HG03108 (cell line): Measurements from ENCODE around the gene SLC7A5.
"Not testable (repeated sequence)": the region's sequence is repeated elsewhere in the genome, so short reads cannot be mapped to it uniquely, and the experiment has no call there.

Experiments used
- ATAC-seq: cut with Tn5 transposase; IDR thresholded peaks from one replicate; pipeline ENCODE4 v1.9.1; 2021; ENCODE audit warnings: moderate library complexity; ENCODE audit not compliant: unreplicated experiment

The SLC7A5 gene

DNA sequence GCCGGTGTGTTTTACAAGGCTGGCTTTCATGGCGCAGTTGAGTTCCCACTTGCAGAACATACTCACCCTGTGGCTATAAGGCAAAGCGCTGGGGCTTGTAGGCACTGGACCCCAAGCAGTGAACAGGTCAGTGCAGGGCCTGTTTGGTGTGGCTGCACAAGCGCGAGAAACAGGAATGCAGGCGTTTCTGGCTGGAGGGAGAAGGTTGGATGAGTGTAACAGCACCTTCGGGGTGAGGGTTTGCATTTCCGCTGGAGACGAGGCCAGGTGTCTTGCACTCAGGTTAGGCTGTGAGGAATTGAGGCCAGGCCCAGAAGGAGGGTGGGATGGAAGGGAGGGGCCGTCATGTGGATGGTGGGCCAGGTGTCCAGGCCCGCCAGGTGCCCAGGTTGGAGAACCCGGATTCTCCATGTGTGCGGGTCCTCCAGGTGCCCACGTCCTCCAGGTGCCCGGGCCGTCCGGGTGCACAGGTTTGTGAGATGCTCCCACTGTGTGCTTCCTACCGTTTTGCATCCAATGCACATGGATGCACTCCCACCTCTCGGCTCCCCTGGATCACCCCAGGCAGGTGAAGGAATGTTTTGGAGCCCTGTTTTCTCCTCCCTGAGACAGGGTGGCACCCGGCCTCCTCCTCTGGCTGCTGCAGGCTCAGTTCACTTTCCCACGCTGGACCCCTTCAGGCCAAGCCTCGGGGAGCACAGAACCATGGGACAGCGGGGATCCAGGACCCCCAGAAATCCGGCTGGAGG lies 46.0 kb downstream of the SLC7A5 start:
- ATAC-seq = no peak

DNA sequence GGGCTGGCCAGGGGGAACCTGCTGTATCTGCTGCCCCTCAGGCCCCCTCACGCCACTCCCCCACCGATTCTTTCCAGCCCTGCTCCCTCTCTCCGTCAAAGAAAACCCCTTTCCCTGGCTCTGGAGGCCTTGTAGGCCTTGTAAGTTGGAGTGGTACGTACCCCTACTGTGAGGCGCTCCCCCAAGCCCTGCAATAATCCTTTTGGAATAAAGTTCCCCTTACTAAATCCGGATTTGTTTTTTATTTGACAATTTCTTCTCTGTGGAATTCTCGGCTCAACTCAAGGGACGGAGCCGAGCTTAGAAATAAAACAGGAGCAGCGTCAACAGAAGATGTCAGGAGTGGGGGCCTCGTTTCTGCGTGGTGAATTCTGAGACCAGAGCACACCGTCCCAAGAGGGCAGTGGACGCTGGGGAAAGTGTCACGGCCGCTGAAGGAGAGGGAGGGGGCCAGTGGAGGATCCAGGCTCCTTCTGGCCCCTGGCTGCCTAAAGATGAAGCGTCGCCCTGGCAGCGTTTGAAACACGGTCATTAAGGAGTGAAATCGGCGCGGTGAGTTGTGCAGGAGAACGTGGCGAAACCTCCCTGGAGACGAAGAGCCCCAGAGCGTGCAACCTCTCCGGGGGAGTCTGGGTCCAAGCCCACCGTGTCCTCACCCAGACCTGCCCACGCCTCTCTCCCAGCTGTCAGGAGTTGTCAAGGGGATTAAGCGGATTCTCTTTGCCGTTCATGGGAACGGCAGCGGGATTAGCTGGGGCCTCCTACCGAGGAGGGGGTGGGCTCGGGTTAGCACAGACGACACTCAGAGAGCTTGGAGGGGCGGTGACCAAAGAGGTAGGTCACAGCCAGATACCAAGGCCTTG lies 47.0 kb downstream of the SLC7A5 start:
- ATAC-seq = no peak

DNA sequence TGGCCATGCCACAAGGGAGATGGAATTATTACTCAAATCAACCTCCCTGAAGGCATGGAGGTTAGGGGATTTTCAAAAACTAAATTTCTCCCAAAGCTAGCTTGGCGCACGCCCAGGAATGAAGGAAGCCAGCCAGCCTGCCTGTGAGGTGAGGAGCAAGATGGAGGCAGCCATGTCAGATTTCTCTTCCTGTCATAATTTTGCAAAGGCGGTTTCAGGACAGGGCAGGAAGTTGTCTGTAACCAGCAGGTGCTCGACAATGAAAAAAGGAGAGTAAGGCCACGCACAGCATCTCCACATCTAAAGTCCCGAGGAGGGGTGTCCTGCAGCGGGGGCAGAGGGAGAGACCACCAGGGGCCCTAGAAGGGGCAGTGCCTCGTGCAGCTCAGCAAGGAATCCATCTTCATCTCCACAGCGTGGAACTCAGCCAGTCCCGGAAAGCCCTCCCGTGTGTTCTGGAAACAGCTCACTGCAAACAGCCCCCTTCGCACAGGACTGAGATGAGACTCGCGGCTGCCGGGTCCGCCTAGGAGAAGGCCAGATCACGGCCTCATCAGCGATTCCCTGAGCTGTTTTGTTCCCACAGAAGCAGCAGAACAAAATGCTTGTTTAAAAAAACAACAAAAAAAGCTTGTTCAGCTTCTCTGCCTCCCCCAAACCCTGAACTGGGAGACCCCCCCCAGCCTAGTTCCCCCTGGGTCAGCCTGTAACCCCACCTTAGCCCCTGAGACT lies 47.8 kb downstream of the SLC7A5 start:
- no peak for ATAC-seq

DNA sequence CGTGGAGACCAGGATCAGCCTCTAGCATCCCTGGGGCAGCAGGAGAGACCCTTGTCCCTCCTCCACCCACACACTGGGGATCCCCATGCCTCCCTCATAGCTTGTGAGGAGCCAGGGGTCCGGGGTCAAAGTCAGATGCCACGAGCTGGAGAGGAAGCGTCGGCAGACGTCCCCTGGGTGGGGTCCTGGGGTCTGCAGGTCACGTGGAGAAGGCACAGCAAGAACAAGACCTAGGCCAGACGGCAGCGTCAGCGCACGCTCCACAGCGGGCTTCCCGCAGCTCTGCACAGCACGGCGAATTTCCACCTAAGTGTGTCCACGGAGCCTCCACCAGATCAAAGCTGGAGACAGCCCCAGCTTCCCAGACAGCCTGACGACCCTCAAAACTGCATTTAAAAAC lies 49.3 kb downstream of the SLC7A5 start:
- ATAC-seq = no peak

DNA sequence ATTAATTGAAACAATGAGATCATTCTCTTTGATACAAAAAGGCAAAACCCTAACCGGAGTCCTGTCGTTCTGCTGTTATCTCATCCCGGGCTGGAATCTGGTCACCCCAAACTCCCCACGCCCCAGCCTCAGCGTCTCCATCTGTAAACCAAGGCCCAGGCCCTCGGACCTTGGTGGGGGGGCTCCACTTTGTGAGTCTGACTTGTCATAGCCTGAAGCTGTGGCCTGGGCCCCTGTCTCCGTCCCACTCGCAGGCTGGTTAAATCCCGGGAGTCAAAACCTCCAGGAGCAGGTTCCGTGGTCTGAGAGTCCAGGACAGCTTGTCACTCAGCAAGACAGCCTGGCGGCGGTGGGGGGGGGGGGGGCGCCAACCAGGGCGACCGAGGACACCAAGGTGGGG lies 50.0 kb downstream of the SLC7A5 start:
- ATAC-seq = no peak

DNA sequence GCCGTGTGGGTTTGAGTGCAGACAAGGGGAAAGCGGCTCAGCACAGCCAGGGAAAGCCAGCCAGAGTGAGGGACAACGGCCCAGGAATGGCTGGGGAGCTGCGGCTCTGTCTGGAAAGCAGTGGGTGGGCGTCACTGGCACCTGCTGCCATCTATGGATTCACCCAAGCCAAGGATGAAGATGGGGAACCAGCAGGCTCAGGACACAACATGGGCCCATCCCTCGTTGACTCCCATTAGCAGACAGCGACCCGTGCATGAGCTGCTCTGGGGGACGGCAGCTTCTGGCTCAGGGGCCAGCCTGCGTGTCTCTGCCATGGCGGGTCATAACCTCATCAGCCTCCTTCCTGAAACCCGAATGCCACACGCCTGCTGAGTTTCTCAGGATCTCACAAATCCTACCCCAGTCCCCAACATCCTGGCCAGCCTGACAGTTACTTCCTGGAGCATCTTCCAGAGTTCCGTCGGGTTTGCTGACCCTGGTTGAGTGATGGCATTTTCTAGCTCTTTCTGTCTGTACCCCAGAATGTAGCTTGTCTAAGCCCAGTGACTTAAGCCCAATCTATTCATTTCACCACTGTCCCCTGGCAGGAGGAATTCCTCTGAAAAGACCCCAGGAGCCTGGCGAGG lies 50.7 kb downstream of the SLC7A5 start:
- ATAC-seq = no peak

DNA sequence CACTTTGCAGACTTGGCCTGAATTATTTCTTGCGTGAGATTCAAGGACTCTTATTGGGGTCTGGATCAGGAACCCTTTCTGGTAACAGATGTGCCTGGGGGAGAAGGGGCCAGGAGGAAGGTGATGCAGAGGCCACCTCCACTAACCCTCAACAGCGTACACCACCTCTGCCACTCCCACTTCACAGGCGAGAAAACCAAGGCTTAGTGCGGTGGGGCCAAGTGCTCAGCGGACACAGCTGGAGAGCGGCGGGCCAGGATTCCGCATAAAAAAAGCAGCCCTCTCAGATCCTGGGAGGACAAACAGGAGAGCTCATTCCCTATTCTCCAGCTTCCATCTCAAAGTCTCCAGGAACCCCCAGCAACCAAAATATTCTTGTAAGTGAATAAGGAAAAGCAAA lies 51.4 kb downstream of the SLC7A5 start:
- no peak for ATAC-seq

DNA sequence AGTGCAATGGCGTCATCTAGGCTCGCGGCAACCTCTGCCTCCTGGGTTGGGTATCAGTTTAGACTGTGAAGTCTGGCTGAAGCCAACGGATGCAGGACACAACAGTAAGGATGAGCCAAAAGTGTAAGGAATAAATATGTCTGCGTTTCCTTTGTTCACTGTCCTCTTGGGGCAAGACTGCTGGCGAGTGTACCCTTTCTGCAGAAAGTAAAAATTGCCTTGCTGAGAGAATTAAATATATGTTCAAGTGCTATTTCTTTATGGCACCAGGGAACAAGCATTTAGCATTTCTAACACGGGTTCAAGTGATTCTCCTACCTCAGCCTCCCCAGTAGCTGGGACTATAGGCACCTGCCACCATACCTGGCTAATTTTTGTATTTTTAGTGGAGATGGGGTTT lies 51.9 kb downstream of the SLC7A5 start:
- ATAC-seq = not testable (repeated sequence)

DNA sequence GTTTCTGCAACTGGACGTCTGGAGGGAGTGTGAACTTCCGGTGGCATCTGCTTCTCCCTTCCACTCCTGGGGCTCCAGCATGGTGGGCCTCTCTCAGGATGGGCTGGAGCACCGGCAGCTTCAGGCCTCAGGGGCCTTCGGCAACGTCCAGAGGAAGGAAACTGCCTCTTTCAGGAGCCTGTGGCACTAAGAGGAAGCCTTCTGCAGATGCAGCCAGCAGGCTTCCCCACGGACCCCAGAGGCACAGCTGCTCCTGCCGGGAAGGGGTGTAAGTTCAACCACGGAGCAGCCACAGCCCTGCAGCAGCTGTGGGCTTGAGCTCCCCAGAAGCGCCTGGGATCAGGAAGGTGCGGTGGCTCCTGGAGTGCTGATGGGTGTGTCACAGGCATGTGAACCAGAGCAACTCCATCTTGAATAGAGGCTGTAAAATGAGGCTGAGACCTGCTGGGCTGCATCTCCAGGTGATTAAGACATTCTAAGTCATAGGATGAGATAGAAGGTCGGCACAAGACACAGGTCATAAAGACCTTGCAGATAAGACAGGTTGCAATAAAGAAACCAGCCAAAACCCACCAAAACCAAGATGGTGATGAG lies 52.7 kb downstream of the SLC7A5 start:
- ATAC-seq = no peak

DNA sequence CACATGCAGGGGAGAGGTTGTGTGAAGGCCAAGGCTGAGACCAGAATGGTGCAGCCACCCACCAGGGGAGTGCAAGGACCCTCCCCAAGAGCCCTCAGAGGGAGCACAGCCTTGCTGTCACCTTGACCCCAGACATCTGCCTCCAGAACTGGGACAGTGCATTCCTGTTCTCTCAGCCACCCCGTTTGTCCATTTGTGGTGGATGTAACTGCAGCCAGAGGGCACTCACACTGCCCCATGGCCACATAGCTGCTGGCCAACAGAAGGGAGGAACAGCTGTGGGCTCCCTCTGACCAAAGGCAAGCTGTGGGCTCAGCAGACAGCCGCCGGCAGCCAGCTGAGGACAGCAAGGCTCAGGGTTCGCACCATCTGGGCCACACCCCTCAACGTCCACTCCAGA lies 53.7 kb downstream of the SLC7A5 start:
- ATAC-seq = no peak

DNA sequence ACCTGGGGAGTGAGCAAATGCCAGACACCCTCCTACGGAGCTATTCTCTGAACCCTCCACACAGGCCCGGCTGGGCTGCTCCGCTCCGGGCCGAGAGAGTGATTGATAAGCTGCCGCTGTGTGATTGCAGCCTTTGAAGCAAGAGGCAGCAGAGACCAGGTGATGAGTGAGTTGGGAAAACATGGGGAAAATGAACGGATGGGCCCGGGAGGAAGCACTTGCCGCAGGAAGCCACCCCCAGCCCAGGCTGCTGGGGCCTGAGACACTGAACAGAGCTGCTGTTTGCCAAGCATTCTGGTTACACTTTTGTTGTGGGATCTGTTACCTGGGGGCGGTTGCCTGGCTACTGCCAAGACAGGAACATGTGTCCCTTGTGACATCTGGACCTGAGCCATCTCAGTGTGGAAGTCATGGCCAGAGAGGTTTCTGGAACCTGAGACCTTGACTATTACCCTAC lies 57.1 kb downstream of the SLC7A5 start:
- ATAC-seq = no peak

DNA sequence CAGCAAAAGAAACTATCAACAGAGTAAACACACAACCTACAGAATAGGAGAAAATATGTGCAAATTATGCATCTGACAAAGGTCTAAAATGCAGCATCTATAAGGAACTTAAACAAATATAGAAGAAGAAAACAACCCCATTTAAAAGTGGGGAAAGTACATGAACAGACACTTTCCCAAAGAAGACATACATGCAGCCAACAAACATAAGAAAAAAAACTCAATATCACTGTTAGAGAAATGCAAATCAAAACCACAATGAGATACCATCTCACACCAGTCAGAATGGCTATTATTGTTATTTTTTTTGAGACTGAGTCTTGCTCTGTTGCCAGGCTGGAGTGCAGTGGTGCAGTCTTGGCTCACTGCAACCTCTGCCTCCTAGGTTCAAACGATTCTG lies 57.9 kb downstream of the SLC7A5 start:
- not testable (repeated sequence) for ATAC-seq

DNA sequence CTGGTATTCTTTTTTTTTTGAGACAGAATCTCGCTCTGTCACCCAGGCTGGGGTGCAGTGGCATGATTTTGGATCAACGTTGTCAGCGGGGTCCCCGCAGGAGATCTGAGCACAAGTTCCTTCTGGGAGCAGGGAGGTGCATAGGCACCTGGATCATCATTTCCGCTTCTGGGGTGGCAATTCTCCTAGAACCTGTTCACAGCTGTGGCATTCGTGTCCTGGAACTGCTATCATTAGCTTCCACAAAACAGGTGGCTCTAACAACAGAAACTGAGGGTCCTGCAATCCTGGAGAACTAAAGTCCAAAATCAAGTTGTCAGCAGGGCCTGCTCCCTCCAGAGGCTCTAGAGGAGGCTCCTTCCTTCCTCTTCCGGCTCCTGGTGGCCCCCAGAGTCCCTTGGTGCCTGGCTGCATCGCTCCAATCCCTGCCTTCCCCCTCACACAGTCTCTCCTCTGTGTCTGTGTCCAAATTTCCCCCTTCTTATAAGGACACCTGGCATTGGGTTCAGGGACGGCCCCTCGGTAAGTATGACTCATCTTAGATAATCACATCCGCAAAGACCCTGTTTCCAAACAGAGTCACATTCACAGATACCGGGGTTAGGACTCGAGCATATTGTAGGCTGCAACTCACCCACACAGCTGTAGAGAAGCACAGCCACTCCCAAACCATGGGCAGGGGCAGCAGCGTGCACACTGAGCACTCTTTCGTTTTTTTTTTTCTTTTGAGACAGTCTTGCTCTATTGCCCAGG lies 60.0 kb downstream of the SLC7A5 start:
- peak; percentile 42 for ATAC-seq

DNA sequence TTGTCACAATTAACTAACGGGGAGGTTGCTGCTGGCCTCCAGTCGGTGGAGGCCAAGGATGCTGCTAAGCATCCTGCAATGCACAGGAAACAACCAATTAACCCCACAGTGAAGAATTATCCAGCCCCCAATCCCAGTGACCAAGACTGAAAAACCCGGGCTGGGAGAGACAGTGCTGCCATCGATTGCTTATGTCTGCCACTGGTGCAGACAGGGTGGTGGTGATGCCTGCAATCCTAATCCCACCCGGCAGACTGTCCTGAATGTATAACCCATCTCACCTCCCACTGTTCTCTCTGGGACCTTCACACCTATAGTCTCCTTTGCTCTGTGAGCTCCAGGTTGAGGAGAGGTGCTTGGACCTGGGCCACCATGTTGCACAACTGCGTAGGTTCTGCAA lies 61.2 kb downstream of the SLC7A5 start:
- ATAC-seq = no peak

DNA sequence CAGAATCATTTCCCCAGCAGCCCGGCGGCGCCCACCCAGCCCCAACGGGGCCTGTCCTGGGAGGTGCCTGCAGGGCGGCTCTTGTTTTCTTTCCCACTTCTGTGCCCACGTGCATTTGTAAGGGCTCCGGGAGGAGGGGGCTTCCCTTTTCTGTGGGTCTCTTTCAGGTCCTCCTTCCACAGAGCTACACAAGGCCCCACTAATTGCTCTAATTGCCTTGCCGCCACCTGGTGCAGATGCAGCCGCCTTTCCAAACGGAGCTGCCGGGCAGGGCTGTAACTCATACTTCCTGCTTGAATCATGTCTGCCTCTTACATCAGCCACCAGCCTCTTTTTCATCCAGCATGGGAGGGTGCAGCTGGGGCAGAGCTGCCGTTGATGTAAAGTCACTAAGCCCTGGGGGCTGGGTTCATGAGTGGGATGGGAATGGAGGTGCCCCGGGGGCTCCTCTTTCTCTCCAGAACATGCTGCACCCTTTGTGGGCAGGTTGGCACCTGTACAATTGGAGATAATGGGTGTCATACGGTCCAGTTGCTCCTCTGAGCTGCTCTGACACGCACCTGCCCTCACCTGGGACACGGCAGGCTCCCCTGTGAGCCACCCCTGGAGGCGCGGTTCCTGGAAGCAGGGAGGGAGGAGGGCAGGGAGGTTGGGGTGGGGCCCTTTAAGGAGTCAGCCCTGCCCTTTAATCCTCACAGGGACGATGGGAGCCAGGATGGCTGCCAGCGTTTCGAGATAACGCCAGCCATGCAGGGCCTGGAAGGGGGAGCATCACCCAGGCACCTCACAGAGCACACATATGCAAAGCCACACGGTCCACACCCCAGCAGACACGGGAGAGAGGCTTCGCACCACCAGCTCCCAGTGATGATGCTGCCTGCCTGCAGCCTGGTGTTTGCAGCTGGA lies 62.4 kb downstream of the SLC7A5 start:
- no peak for ATAC-seq

DNA sequence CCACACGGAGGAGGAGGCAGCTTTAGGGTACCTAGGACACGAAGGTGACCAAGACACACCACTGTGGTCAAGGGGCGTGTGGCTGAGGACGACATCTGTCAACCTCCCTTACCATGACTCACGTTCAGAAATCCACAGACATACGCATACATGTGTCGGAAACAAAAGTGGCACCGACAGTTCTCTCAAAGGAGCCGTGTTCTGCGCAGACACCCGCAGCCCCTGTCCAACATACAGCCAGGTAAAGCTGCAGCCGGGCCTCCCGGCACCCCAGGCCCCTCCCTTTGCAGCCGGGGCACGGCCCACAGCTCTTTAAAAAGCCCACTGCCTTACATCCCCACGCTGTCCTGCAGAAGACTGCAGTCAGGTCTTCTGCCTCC lies 63.1 kb downstream of the SLC7A5 start:
- ATAC-seq = no peak

DNA sequence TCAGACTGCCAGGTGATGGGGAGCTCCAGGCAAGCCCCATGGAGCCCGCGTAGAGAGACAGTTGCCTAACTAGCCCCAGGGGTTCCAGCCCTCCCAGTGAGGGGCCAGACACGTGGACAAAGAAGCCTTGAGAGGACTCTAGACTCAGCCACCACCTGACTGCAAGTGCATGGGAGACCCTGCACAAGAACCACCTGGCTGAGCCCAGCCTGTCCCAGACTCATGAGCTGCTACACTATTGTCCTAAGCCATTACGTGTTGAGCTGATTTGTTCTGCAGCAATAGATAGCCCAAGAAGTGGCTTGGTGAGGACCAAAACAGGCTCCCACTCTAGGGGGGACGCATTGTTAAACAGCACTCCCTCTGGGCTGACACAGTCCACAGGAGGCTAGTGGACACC lies 65.9 kb downstream of the SLC7A5 start:
- ATAC-seq = no peak

DNA sequence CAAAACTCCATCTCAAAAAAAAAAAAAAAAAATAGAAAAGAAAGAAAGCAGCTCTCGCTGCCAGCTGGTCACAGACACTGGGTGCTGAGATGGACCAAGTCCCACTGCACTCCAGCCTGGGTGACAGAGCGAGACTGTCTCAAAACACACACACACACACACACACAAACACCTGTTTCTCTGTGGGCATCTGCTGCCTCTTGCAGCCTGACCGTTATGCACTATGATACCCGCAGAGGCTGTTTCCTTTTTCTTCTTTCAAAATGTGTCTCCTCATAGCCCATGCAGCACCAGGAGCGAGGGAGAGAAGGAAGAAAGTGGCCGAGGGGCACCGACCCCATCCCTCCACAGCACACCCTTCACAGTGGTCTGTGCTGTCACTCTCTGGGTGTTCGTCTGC lies 66.6 kb downstream of the SLC7A5 start:
- no peak for ATAC-seq

DNA sequence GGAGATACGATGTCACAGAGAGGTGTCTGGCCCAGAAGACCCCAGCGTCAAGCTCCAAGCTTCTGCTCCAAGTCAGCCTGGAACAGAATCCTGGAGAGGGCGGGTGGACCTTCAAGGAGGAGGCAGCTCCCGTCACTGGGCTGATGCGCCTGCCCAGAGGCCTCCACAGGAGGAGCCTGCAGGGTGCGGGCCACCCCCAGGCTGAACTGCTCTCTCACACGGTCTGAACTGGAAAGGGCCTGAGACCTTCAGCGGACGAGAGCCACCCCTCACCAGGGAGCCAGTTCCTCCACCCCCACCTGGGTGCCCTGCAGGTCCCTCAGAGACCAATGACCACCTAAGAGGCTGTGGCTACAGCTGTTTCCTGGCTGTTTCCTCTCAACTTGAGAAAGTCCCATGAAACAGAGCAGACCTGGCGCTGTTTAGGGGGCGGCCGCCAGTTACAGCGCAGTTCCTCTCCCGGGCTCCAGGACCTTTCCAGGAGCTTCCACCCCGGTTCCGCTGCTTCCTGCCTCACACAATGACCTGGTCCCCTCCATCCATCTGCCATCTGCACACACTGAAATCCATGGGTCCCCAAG lies 67.5 kb downstream of the SLC7A5 start:
- no peak for ATAC-seq
